Stimulated activated naive CD8-positive, alpha-beta T cell treated with anti-CD3 and anti-CD28 coated beads, Interleukin-15, Interleukin-2, amounts not matched to agents 100 U/mL and 50 U/mL, for 24 hours (primary cell): ENCODE results near the gene PTPRN2.
"Not testable (repeated sequence)": the region's sequence is repeated elsewhere in the genome, so short reads cannot be mapped to it uniquely, and the experiment has no call there.

ENCODE experiments used
- ATAC-seq: fragments of 150-1000 bp; cut with Tn5 transposase; one replicate; pipeline ENCODE4 v1.10.0; 2021
- DNase-seq: peaks from one replicate; pipeline ENCODE4 v3.0.0; 2021

The PTPRN2 gene

GRCh38 chr7:157513162-157513621 is 1074.4 kb downstream of the PTPRN2 start:
- ATAC-seq (no peak), DNase-seq (no peak)

- DNase-seq = no peak
- no peak for ATAC-seq
Observed at GRCh38 chr7:157509226-157509625, 1078.4 kb downstream of the PTPRN2 start.

- no peak for DNase-seq
- ATAC-seq = no peak
Observed at GRCh38 chr7:157508477-157508881, 1079.1 kb downstream of the PTPRN2 start.

GRCh38 chr7:157507987-157508386 is 1079.6 kb downstream of the PTPRN2 start:
- DNase-seq (no peak), ATAC-seq (no peak)

DNA sequence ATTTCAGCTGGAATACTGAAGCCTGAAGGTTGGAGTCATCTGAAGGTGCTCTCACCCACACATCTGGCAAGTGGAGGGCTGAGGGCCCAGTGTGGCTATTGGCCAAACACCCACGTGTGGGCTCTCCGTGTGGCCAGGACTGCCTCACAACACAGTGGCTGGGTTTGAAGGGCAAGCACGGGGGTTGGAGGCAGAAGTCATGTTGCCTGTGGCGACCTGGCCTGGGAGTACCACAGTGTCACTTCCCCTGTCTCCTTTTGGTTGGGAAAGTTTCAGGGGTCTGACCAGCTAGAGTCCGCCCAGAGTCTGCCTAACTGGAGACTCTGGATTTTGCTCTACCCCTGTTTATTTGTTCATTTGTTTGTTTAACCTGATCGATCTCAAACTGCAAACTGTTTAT is 1081.4 kb downstream of the PTPRN2 start:
- DNase-seq (no peak), ATAC-seq (no peak)

GRCh38 chr7:157505646-157506045 is 1082.0 kb downstream of the PTPRN2 start:
- DNase-seq (no peak), ATAC-seq (no peak)

GRCh38 chr7:157503229-157503628 is 1084.4 kb downstream of the PTPRN2 start:
- DNase-seq = no peak
- ATAC-seq = no peak

GRCh38 chr7:157502701-157503111 is 1084.9 kb downstream of the PTPRN2 start:
- DNase-seq (peak; percentile 53), ATAC-seq (peak; percentile 90)

GRCh38 chr7:157501581-157501980 is 1086.0 kb downstream of the PTPRN2 start:
- DNase-seq (no peak), ATAC-seq (no peak)

DNA sequence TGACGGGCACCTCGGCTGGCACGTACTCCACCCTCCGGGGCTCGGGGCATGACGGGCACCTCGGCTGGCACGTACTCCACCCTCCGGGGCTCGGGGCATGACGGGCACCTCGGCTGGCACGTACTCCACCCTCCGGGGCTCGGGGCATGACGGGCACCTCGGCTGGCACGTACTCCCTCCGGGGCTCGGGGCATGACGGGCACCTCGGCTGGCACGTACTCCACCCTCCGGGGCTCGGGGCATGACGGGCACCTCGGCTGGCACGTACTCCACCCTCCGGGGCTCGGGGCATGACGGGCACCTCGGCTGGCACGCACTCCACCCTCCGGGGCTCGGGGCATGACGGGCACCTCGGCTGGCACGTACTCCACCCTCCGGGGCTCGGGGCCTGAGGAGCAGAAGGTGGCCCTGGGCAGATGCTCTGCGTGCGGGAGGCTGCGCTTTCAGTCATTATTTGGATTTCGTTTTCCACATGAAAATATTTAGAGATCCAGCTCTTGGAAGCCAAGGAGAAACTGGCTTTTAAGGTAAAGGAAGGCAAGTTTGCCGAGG is 1086.6 kb downstream of the PTPRN2 start:
- ATAC-seq, DNase-seq: not testable (repeated sequence)

GRCh38 chr7:157500171-157500960 is 1087.3 kb downstream of the PTPRN2 start:
- DNase-seq (no peak), ATAC-seq (no peak)

GRCh38 chr7:157499835-157500153 is 1087.8 kb downstream of the PTPRN2 start:
- no peak for ATAC-seq
- DNase-seq = no peak

GRCh38 chr7:157499121-157499834 is 1088.3 kb downstream of the PTPRN2 start:
- ATAC-seq (no peak), DNase-seq (no peak)

DNA sequence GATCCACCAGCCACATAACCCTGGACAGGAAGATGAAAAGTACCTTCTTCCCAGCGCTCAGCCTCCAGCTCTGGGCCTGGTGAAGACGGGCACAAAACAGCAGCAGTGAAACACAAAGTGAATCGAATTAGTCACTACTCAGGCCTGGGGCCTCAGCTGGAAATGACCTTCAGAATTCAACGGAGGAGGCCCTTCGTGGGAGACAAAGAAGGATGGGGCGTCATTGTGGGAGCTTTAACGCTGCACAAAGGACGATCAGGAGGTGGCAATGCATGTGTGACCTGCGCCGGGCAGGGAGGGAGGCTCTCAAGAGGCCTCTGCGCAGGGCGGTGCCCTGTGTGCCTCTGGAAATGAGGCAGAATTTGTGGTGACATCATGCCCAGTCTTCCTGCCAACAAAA is 1089.0 kb downstream of the PTPRN2 start:
- ATAC-seq (no peak), DNase-seq (no peak)

- no peak for DNase-seq
- ATAC-seq = no peak
Observed at GRCh38 chr7:157497744-157498651, 1089.6 kb downstream of the PTPRN2 start.

DNA sequence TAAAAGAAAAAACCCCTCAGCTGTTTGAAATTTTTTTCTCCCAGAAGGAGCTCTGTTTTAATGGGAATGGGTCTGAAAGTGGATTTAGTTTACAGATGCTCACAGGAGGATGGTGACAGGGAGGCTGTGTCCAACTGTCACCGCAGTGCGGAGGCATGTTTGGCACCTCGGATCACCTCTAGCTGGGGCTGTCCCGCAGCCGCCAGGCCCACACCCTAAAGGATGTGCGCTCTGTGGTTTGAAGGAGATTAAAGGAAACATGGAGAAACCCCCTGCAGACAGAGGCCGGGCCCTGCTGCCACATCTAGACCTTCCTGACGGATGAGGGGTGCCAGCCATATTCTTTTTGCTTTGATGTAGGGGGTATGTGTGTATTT is 1090.3 kb downstream of the PTPRN2 start:
- ATAC-seq (no peak), DNase-seq (no peak)

- no peak for DNase-seq
- no peak for ATAC-seq
Observed at GRCh38 chr7:157496416-157497275, 1091.0 kb downstream of the PTPRN2 start.

GRCh38 chr7:157495594-157495993 is 1092.0 kb downstream of the PTPRN2 start:
- DNase-seq (peak; percentile 50), ATAC-seq (peak; percentile 48)

GRCh38 chr7:157495177-157495553 is 1092.5 kb downstream of the PTPRN2 start:
- ATAC-seq = peak; percentile 60

DNA sequence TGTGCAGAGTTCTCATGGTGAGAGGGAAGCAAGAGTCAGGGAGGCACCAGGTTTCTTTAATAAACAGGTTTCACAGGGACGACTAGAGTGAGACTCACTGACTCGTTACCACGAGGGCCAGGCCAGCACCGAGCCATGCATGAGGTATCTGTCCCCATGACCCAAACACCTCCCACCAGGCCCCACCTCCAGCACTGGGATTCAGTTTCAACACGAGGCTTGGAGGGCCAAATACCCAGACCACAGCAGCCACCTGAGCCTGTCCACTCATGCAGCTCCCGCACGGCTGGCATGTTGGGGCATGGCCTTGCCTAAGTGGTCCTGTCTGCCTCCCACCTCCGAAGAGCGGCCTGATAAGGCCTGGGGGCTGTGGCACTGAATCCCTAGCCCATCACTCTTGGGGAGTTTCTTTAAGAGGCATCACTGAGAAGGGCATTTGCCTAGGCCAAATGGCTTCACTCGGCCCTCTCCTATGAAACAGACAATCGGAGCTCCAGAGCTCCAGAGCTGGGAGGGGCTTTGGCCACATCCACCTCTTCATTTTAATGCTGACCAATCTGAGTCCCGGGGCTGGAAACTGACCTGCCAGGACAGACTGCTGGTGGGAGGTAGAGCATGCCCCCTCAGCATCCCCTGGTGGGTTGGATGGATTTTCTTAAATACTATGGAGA is 1093.0 kb downstream of the PTPRN2 start:
- no peak for DNase-seq
- no peak for ATAC-seq

More at GRCh38 chr7:157495177-157495553, 1092.5 kb downstream of the PTPRN2 start:
- no peak for DNase-seq

- ATAC-seq = no peak
- no peak for DNase-seq
Observed at GRCh38 chr7:157493776-157494175, 1093.8 kb downstream of the PTPRN2 start.
